Endothelial cell of hepatic sinusoid (primary cell): ENCODE measurements around the gene MBD4.
"Not testable (repeated sequence)": the region's sequence is repeated elsewhere in the genome, so short reads cannot be mapped to it uniquely, and the experiment has no call there.

Experiments
- in situ Hi-C: cut with HindIII; loops from 2 replicates; pipeline ENCODE4 v1.10.0; 2017; ENCODE audit warnings: low sequenced_read_pairs

The MBD4 gene

GRCh38 chr3:129439817-129440617 is at the start of gene MBD4, which contains the start of gene IFT122:
Gene MBD4, minus strand, starts transcription at chr3:129439948. Its CDS starts 115 bp downstream, at chr3:129439833.
Gene IFT122, plus strand, starts transcription at chr3:129440224. Its CDS starts 107 bp downstream, at chr3:129440331.
- in situ Hi-C loops, result loop anchor here (5.0 kb wide), 2 partner anchors 102 to 387 kb away; partner anchors contain the start of gene H1-8

GRCh38 chr3:129489258-129489657 is 49.5 kb upstream of the MBD4 start:
- in situ Hi-C loops, result not testable (repeated sequence)

GRCh38 chr3:129487868-129488335 is 48.2 kb upstream of the MBD4 start:
- in situ Hi-C loops, result not testable (repeated sequence)

GRCh38 chr3:129487183-129487867 is 47.6 kb upstream of the MBD4 start:
- in situ Hi-C loops, result no loop called here

GRCh38 chr3:129486664-129487035 is 46.9 kb upstream of the MBD4 start:
- in situ Hi-C loops, result no loop called here

- in situ Hi-C loops, result no loop called here
Measured at GRCh38 chr3:129485721-129486663, 46.2 kb upstream of the MBD4 start.

GRCh38 chr3:129485146-129485545 is 45.4 kb upstream of the MBD4 start:
- in situ Hi-C loops, result not testable (repeated sequence)

- in situ Hi-C loops, result no loop called here
Measured at GRCh38 chr3:129483870-129484269, 44.1 kb upstream of the MBD4 start.

GRCh38 chr3:129482721-129483120 is 43.0 kb upstream of the MBD4 start:
- in situ Hi-C loops, result no loop called here

GRCh38 chr3:129481766-129482332 is 42.1 kb upstream of the MBD4 start:
- in situ Hi-C loops, result no loop called here

- in situ Hi-C loops, result not testable (repeated sequence)
Measured at GRCh38 chr3:129481225-129481765, 41.5 kb upstream of the MBD4 start.

GRCh38 chr3:129476586-129476985 is 36.8 kb upstream of the MBD4 start:
- in situ Hi-C loops, result no loop called here

- in situ Hi-C loops, result no loop called here
Measured at GRCh38 chr3:129475863-129476262, 36.1 kb upstream of the MBD4 start.

GRCh38 chr3:129474984-129475804 is 35.4 kb upstream of the MBD4 start:
- in situ Hi-C loops, result no loop called here

- in situ Hi-C loops, result no loop called here
Measured at GRCh38 chr3:129473769-129474152, 34.0 kb upstream of the MBD4 start.

- in situ Hi-C loops, result no loop called here
Measured at GRCh38 chr3:129473067-129473768, 33.5 kb upstream of the MBD4 start.

- in situ Hi-C loops, result no loop called here
Measured at GRCh38 chr3:129470861-129471260, 31.1 kb upstream of the MBD4 start.

- in situ Hi-C loops, result no loop called here
Measured at GRCh38 chr3:129469026-129469425, 29.3 kb upstream of the MBD4 start.

GRCh38 chr3:129467932-129468331 is 28.2 kb upstream of the MBD4 start:
- in situ Hi-C loops, result no loop called here
